GM18907 (cell line): ENCODE data around the gene CYBA.
A peak's percentile ranks its signal among the peaks of the same experiment; 100 is the strongest.

Experiments
- ATAC-seq: cut with Tn5 transposase; IDR thresholded peaks from one replicate; pipeline ENCODE4 v1.9.1; 2021; ENCODE audit warnings: mild to moderate bottlenecking, moderate library complexity; ENCODE audit not compliant: unreplicated experiment

The CYBA gene

GRCh38 chr16:88647178-88648070, 3.4 kb downstream of the CYBA start:
- ATAC-seq: no peak

- ATAC-seq: no peak
Observed at GRCh38 chr16:88646345-88647034, 4.4 kb downstream of the CYBA start.

GRCh38 chr16:88645941-88646340, 4.9 kb downstream of the CYBA start:
- no peak for ATAC-seq

- ATAC-seq: no peak
Observed at GRCh38 chr16:88645455-88645854, 5.4 kb downstream of the CYBA start.

GRCh38 chr16:88643644-88643932, 7.3 kb downstream of the CYBA start:
- no peak for ATAC-seq

- no peak for ATAC-seq
Observed at GRCh38 chr16:88642881-88643643, 7.8 kb downstream of the CYBA start.

GRCh38 chr16:88640498-88641247, 10.2 kb downstream of the CYBA start:
- ATAC-seq: no peak

- ATAC-seq: no peak
Observed at GRCh38 chr16:88640039-88640495, 10.8 kb downstream of the CYBA start.

GRCh38 chr16:88639231-88640038, 11.4 kb downstream of the CYBA start:
- ATAC-seq: no peak

- no peak for ATAC-seq
Observed at GRCh38 chr16:88638323-88639230, 12.3 kb downstream of the CYBA start, which contains the start of gene IL17C. Gene IL17C (plus strand): TSS chr16:88638572. CDS start chr16:88638642, 70 bp downstream.

GRCh38 chr16:88636488-88637265, 14.2 kb downstream of the CYBA start:
- ATAC-seq: no peak

GRCh38 chr16:88635671-88636319, 15.1 kb downstream of the CYBA start:
- no peak for ATAC-seq

- ATAC-seq: no peak
Observed at GRCh38 chr16:88634994-88635670, 15.7 kb downstream of the CYBA start.

- peak; percentile 57 for ATAC-seq
Observed at GRCh38 chr16:88634141-88634993, 16.5 kb downstream of the CYBA start.

GRCh38 chr16:88633684-88634140, 17.1 kb downstream of the CYBA start:
- peak; percentile 32 for ATAC-seq

GRCh38 chr16:88632587-88632930, 18.3 kb downstream of the CYBA start:
- no peak for ATAC-seq
